Measurements from ENCODE around the gene STX8.
"Not testable (repeated sequence)": the region's sequence is repeated elsewhere in the genome, so short reads cannot be mapped to it uniquely, and the experiment has no call there.

The STX8 gene

DNA sequence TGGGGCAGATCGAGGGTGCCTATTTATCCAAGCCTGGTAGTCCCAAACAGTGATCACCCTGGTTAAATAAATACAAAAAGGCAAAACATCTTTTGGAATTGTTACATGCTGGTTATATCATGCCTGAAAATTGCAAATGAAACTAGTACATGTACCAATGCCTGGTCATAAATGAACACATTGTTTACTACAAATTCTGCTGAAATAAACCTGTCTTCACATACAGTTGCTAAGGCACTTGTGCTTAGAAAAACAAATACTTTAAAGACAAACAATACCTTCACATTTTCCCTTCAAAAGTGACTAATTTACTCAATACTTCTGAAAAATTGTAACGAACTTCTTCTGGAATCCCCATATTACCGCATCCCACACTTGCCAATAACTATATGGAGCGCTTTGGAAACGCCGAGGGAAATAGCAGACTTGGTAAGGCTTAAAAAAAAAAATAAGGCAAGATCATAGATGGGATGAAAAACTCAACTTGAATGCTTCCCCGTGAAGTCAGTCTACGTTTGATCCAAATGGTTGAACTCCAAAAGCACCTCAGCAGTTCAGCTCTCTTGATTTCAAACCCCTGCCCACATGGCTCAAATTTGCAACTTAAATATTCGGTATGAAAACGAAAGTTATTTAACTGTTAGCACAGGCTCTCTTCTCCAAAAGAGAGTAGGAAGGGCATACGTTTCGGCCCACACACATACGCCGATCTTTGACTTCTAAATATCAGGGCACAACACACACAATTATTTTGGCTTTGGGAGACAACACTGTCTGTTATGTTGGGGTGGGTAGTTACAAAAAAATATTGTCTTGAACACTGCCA lies 289.8 kb downstream of the STX8 start:
- DNase-seq, result no peak

DNA sequence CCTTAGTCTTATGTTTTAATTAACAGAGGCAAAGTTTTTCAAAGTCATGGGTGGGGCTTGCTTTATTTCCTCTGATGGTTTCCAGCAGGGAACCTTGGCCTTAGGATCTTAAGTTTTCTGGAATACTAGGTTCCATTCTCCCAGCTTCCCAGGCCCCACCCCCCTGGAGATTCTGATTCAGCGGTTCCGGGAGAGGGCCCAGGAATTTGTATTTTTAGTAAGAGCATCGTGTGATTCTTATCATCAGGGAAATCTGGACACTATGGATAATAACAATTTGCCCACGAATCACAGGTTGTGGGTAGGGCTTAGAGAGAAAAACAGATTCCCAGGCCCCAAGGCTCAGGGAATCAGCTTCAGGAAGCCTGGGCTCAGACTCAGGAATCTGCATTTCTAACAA lies 290.7 kb downstream of the STX8 start:
- DNase-seq, result no peak

DNA sequence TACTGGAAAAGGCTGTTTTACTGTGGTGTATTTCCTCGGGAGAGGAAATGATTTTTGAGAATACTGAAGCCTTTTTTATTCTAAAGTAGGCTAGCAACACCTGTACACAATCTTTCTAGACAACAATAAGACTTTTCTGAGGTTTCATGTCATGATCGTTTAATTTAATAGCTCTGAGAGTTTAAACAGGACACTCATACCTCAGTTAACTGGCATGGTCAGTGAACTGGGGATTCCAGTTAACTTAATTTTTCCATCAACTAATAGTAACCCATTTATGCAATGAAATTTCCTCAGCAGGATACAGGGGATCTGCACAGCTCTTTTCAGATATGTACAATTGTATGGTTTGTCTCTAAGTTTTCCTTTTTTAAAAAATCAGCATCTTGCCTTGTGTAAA lies 291.7 kb downstream of the STX8 start:
- no peak for DNase-seq

DNA sequence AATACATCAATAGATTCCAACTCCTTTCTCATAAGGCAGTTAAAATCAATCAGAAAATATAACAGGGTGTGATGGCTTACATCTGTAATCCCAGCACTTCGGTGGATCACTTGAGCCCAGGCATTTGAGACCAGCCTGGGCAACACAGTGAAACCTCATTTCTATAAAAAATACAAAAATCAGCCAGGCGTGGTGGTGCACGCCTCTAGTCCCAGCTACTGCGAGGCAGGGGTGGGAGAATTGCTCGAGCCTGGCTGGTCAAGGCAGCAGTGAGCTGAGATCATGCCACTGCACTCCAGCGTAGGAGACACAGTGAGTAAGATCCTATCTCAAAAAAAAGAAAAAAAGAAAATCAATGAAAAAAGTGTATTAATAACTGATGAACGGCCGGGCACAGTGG lies 295.7 kb downstream of the STX8 start:
- no peak for DNase-seq

DNA sequence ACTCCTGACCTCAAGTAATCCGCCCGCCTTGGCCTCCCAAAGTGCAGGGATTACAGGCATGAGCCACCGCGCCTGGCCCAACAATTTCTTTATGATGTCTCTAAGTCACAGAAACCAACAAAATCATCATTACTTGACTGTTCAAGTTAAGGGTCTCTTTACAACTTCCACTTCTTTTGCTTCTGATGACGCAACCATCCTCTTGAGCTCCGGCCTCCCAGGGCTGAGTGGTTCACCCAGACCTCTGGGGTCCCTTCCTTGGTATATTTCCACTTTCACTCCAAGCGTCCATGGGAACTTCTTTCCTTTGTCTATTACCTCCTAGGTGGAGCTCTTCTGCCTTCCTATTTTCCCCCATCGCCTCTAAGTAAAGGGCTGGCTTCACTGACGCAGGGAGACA lies 300.6 kb downstream of the STX8 start:
- no peak for DNase-seq

DNA sequence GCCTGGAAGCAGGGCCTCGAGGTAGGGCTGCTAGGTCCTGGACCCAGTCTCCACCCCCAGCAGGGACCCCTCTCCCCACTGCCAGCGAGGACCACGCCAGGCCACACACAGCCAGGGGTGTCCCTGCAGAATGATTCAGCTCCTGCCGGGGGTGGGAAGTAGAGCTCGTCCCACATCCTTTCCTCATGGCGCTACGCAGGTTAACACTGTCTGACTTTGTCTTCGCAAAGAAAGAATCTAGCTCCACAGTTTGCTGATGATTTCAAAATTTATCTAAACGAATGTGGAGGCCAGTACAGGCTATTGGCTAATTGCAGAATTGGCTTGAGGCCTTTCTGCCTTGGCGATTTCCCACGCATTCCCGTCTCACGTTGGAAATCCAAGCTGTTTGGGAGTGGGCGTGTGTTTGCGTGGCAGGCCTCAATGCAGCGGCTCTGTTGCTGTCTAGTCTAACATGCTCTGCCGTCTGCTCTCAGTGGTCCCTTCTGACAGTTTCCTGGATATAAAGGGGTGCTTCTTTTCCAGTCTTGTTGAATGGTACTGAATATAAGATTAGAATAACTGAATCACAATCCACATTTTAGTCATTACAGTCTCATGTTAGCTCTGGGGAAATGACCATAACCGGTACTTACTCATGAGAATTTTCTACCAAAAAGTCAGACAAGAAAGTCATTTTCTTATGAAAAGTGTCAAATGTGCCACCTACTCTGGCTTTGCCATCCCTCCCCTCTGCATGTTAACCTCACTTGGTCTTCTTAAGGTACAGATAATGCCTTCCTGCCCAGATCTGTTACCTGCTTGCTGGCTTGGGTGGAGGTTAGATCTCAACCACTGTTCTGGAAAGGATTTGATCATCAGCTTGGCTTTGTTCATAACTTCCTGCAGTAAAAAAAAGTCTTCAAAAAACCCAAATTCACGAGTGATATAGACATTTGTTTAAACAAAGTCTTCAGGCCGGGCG lies 301.9 kb downstream of the STX8 start:
- no peak for DNase-seq

DNA sequence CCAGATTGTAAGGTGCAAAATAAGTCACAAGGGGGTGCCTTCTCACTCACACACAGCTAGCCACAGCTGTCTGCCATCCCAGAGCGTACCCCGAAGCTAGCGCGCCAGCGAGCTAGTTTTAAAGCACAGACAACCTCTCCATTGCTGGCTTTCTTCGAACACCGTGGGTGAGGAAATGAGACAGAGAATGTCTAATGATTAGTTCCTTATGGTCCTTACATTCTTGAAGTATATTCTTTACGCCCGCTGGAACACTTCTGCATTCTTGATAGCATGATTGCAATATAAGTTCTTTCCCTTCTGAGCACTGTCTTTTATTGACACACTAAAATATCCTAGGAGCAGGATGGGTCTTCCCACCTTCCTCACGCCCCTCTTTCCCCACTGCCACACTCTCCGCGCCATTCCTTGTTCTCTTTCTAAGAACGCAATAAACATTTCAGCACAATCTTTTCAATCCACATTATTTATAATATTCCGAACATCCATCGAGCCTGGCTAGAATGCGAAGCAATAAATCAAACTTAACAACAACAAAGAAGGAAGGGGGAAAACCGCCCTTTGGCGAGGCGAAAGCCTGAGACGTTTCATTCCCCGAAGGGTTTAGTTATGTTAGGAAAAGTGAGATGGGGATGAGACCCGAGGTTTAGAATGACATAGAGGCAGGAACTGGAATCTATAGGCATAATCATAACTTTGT lies 303.0 kb downstream of the STX8 start:
- DNase-seq, result no peak

DNA sequence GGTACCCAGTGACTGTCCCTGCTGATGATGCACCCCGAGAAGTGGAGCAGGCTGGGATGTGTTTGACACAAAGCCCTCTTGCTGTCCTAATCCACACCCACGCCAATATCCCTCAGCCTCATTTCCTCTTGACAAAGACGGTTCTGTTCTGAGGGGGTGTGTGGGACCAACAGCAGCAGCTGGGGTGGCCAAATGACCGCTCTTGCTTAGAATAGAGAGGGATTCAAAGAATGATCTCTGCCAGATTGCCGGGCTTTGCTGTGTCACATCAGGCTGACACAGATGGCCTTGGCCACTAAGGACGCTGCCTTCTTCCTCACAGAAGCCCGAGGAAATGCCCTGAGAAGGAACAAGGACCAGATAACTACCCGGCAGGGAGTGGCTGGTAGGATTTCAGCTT lies 303.6 kb downstream of the STX8 start:
- no peak for DNase-seq

DNA sequence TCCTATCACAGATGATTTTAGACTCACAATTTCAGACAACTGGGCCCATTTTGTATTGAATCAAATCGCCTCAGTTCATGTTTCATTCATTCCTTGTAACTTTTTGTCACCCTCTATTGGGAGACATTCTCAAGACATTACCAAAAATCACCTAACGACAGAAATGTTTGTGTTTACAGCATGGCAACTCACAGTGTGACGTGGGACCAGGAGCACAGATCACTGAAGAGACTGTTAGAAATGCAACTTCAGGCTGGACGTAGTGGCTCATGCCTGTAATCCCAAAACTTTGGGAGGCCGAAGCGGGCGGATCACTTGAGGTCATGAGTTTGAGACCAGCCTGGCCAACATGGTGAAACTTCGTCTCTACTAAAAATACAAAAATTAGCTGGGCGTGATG lies 304.7 kb downstream of the STX8 start:
- no peak for DNase-seq

DNA sequence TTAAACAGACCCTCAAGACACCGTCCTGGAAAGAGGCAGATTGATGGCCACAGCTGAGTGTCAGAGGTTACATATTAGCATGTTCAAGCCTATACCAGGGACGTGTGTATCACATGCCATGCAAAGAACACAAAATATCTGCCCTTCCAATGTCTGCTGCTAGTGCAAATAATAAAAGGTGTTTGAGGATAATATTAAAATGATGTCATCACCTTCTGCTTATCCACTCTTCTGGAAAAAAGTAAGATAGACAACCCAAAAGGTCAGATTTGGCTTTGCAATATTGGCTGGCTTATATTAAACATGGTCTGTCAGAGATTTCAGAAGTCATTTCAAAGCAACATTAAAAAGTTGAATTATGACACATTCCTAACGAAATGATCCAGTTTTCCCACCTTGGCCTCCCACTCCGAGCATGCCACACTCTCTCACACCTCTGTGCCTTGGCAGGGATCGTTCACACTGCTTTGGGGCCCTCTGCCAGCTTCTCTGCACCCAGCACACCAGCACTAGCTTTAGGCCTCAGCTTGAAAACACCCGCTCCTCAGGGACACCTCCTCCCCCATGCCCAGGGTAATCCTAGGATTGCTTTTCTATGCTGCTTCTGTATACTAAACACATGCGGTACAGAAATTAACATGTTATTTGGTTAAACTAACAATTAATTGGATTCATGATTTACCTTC lies 306.1 kb downstream of the STX8 start:
- no peak for DNase-seq

DNA sequence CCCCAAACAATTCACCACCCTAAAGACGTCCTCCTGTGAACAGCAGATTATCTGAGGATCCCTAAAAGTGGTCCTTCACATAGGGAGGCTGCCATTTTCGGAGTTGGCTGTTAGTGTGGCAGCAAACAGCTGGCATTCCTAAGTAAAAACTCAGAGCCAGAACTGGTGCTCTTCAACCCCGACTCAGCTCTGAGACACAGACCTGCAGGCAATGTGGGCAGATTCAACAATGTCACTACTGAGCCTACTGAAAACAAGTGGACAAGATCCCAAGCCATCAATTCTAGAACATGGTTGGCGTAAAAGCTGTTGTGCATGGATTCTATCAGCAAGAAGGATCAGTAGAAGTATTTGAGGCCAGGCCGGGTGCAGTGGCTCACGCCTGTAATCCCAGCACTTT lies 307.1 kb downstream of the STX8 start:
- no peak for DNase-seq

DNA sequence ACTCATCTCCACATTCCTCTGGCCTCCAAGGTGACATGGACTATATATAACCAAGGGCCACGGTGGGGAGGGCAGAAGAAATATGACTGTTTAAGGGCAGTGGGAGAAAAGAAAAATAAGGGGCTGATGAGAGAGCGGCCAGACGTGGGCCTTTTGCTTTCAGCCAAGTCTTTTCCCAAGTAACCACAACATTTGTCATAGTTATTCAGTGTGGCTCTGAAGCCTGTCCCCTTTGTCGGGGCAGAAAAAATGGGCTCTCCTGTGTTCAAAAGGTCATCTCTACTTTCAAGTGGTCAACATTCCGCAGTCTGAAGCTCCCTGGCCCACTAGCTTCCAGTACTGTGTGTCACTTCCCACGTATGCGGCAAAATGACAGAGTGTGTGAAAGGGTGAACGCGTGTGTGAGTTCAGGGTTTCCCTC lies 308.9 kb downstream of the STX8 start:
- DNase-seq, result no peak

DNA sequence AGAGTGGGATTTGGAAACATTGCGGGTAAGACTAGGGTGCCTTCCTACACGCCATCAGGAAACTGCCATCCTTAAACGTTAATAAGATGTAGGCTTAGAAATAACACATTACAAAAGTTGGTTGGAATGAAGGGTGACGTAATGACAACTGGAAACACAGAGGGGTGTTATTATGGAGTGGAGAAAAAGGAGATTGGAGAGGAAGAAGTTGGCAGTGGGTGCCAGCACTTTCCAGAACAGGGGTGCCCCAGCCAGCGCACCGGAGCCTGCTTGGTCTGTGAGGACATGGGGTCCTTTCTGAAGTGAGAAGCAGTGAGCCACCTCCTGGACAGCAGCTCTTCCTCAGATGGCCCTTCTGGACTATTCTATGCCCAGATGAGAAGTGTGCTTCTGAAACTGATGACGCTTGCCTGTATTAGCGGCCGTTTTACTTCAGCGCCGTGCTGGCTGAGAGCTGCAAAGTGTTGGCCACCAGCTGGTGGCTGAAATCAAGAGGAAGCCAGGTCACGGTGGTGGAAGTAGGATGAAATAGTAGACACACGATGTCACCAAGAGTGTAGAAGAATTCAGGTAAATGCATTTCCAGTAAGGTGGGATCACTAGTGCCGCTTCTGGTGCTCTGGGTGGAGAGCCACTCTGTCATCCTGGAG lies 309.5 kb downstream of the STX8 start:
- no peak for DNase-seq

DNA sequence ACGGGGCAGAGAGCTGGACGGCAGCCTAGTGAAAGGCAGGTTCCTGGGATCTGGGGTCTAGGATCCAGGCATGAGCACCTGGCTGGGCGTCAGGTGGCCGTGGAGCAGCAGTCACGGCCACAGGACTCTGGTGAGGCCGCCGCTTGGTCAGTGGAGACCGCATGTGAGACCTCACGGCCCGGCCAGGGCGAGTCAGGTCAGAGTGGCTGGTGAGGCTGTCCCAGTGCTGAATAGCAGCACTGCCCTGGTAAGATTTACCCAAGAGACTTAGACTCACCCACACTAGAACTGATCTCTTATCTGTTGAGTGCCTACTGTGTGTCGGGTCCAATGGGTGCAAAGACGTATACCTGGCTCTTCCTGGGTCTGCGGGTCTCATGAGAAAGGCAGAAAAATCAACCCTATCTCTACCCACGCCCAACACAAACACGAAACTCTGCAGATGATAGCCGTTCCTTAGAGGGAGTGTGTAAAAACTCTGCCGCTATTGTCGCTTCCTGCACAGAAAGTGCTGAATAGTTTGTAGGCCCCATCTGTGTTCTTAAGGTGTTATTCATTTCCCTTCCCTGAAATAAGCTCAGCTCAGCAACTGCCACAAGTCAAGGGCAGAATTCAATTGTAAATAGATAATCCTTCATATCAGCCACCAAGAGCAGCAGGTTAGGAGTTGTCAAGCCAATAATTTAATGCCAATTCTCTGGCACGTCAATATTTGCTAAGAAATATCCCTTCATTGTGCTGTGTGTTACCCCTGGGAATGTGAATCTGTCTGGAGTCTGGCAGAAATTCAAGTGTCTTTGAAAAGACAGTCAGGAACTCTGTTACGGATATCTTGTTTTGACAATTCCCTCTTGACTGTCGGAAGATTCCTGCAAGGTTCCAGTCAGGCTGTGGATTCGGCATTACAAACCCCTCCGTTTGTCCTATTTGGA lies 314.3 kb downstream of the STX8 start:
- DNase-seq, result no peak

DNA sequence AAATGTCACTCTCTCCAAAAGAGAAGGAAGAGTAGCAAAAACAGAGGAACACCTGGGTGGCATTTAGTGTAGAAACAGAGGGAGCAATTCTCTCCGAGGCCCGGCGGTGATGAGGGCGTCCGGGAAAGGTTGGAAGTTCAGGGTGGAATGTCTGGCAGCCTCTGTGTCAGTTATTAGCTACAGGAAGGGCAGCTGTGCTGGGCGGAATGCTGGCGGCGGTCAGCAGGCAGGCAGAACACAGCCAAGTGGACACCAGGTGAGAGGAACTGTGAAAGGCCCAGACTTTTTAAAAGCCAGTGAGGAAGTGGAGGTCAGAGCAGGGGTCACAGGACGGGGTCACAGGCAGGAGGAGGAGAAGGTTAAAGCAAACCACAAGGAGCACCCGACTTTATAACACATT lies 316.2 kb downstream of the STX8 start:
- DNase-seq, result no peak

DNA sequence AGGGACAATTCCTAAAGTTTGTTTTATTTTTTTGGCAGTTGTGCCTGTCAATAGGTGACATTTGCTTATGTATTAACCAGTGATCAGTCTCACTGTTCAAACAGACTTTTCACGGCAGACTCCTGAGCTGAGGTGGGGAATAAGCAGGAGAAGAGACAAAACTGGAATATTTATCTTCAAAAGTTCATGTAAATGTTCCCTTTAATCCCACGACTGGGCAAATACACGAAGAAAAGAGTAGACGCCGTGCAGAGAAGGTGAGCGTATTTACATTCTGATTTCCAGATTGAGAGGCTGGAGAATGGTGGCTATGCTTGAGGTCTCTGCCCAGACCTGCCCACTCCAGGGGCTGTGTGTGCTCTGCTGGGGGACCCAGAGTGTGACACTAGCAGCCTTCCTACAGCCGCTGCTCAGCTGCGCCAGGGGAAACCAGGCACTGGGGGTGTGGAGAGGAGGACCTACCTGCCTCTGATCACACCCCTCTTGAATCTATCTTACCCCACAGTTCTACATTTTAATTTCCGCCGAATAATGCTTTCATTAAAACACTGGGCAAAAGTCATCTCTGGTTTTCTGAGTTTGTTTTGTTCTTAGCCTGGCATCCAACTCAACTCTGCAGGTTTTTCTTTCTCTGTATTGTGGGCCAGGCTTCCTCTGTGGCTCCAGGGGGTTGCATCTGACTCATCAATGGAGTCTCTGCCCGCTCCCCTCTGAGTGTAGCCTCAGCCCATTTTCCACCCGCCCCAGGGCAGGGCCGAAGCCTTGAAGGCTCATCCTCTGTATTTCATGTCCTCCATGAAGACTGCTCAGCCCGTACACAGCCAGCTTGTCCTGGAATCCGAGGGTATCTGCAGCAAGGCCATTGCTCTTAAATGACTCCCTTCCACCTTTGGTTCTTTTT lies 317.3 kb downstream of the STX8 start:
- no peak for DNase-seq

DNA sequence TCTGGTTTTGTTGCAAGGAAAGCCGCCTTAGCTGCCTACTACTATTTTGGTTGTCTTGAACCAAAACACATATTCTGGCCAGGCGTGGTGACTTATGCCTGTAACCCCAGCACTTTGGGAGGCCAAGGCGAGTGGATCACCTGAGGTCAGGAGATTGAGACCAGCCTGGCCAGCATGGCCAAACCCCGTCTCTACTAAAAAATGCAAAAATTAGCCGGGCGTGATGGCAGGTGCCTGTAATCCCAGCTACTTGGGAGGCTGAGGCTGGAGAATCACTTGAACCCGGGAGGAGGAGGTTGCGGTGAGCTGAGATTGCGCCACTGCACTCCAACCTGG lies 318.0 kb downstream of the STX8 start:
- not testable (repeated sequence) for DNase-seq

DNA sequence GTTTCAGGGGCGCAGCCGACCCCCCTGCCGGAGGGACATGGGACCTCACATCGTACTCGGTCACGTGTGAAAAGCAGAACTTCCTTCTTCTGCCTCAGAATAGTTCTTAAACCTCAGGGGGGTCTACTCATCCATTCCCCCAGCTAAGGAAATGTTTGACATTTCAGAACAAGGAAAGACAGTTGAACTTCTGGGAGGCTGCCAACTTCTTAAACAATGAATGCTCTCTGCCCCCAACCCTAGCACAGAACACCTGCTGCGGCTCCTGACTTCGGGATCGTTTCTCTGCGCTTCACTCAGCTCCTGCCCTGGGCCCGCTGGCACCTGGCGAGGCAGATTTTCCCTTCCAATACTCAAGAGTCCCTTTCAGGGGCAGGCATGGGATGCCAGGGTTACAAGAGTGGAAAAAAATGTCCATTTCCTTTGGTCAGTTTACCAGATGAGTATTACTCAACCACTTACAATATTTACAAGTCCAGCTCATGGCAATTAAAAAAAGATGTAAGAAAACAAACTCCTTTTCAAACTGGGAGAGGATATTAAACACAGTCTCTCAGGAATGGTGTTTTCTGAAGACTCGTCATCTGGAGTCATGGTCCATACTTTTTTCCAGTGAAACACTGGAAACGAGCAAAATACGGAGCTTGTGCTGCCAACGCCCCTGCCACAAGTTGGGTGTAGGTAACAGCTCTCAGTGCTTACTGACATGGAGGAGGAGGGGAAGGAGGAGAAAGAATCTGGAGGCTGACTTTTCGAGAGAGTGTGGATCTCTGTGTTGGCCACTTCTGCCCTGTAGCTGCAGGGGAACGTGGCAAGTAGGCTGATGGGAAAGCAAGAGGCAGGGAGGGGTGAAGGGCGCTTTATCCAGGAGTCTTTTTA lies 318.6 kb downstream of the STX8 start:
- DNase-seq, result no peak

DNA sequence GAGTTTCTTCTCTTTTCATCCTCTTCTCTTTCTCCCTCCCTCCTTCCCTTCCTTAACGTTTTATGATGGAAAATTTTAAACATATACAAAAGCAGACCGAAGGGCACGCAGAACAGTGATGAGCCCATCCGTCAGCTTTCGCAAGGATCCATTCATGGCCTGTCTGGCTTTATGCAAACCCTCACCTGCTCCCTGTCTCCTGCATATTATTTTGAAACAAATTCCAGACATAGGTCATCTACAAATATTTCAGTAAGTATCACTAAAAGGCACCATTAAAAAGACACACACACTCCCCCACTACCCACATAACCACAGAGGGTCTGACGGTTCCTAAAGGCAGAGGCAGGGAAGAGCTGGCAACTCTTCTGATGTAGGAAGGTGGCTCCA lies 319.3 kb downstream of the STX8 start:
- no peak for DNase-seq
